GM12878 (cell line): ENCODE data around the gene COL13A1.

Experiments
- BHLHE40 ChIP-seq, 2 experiments: fragments of 450-650 bp in 1 of 2; IDR thresholded peaks; 2 replicates each; pipeline ENCODE4 v1.6.1; 2011 to 2017; ENCODE audit warnings: low read depth in 2 of 2, borderline replicate concordance in 1 of 2, improper control_type of control experiment in 1 of 2, low read length in 1 of 2, mild to moderate bottlenecking in 1 of 2
- CTCF ChIP-seq, 3 experiments: IDR thresholded peaks in 2 of 3; conservative IDR thresholded peaks in 1 of 3; 2 replicates each; pipeline ENCODE4 v1.5.1; 2011; ENCODE audit warnings: low read depth in 3 of 3, low read length in 3 of 3, mild to moderate bottlenecking in 3 of 3, control low read depth in 2 of 3, moderate library complexity in 2 of 3, inconsistent platforms in 1 of 3, mixed read lengths in 1 of 3; ENCODE audit not compliant: control insufficient read depth in 2 of 3, insufficient read depth in 1 of 3; ENCODE audit errors: extremely low read depth in 1 of 3
- ELK1 ChIP-seq: IDR thresholded peaks from 2 replicates; pipeline ENCODE4 v1.6.1; 2012; ENCODE audit warnings: low read depth, low read length, improper control_type of control experiment
- ESRRA ChIP-seq: IDR thresholded peaks from 2 replicates; pipeline ENCODE4 v1.6.1; 2012; ENCODE audit warnings: mild to moderate bottlenecking, low read length, improper control_type of control experiment
- HDGF ChIP-seq: fragments of 450-650 bp; IDR thresholded peaks from 2 replicates; pipeline ENCODE4 v1.6.1; 2016; ENCODE audit warnings: antibody characterized with exemption
- POLR2A ChIP-seq: IDR thresholded peaks from 2 replicates; pipeline ENCODE4 v1.6.1; 2011; ENCODE audit warnings: low read depth, mild to moderate bottlenecking, low read length
- SIN3A ChIP-seq: IDR thresholded peaks from 2 replicates; pipeline ENCODE4 v1.6.1; 2012; ENCODE audit warnings: low read depth, low read length, improper control_type of control experiment
- ZBTB4 ChIP-seq: fragments of 450-650 bp; formaldehyde crosslinking; IDR thresholded peaks from 2 replicates; pipeline ENCODE4 v1.4.0; 2022; ENCODE audit warnings: mild to moderate bottlenecking, moderate library complexity
- ZNF592 ChIP-seq: fragments of 450-650 bp; IDR thresholded peaks from 2 replicates; pipeline ENCODE4 v1.6.1; 2017; ENCODE audit warnings: mild to moderate bottlenecking, moderate library complexity
- ZSCAN29 ChIP-seq: fragments of 450-650 bp; IDR thresholded peaks from 2 replicates; pipeline ENCODE4 v1.6.1; 2017; ENCODE audit warnings: mild to moderate bottlenecking, moderate library complexity

- no peak for TF ChIP-seq ZSCAN29
- TF ChIP-seq CTCF (IDR thresholded peaks at IDR 0.05 in 2 of 3, conservative IDR thresholded peaks at IDR 0.05 in 1 of 3; ENCODE audit: control insufficient read depth in 2 of 3, extremely low read depth in 1 of 3, insufficient read depth in 1 of 3, low read depth in 3 of 3, low read length in 3 of 3): no peak
- TF ChIP-seq SIN3A: no peak
- TF ChIP-seq ZBTB4 (CRISPR knock-in tag): no peak
- no peak for TF ChIP-seq ESRRA
- no peak for TF ChIP-seq ZNF592
- TF ChIP-seq BHLHE40 (IDR thresholded peaks at IDR 0.05; ENCODE audit: borderline replicate concordance in 1 of 2, low read depth in 2 of 2, low read length in 1 of 2): no peak
- TF ChIP-seq HDGF: no peak
- TF ChIP-seq ELK1: no peak
- TF ChIP-seq POLR2A: no peak
Measured at GRCh38 chr10:69908124-69908523, 106.4 kb downstream of the COL13A1 start.
